GM12891 (cell line): ENCODE data around the gene ING2.

Experiments used
- DNase-seq: peaks from one replicate; pipeline ENCODE4 v3.0.0; 2011; ENCODE audit warnings: low spot score; ENCODE audit not compliant: insufficient read length
- FAIRE-seq: peaks from 2 replicates; lab custom pipeline; 2011; peaks lifted over from hg19 to GRCh38; lab: Jason Lieb, UNC
- PAX5 ChIP-seq: IDR thresholded peaks from 2 replicates; pipeline ENCODE4 v1.6.1; 2011; ENCODE audit warnings: low read length, moderate library complexity, mild to moderate bottlenecking; ENCODE audit not compliant: insufficient read depth, severe bottlenecking
- POLR2A ChIP-seq: IDR thresholded peaks from 2 replicates; pipeline ENCODE4 v1.6.1; 2011; ENCODE audit warnings: low read depth, low read length, control low read depth
- POLR2AphosphoS5 ChIP-seq: IDR thresholded peaks from 2 replicates; pipeline ENCODE4 v1.6.1; 2011; ENCODE audit warnings: low read depth, low read length, control low read depth
- POU2F2 ChIP-seq: IDR thresholded peaks from 2 replicates; pipeline ENCODE4 v1.6.1; 2011; ENCODE audit warnings: low read depth, mild to moderate bottlenecking, control low read depth, low read length, moderate library complexity
- SPI1 ChIP-seq: IDR thresholded peaks from 2 replicates; pipeline ENCODE4 v1.6.1; 2011; ENCODE audit warnings: low read depth, low read length, control low read depth
- TAF1 ChIP-seq: IDR thresholded peaks from 2 replicates; pipeline ENCODE4 v1.6.1; 2011; ENCODE audit warnings: low read depth, low read length, control low read depth

Gene ING2

GRCh38 chr4:183499389-183499788 is 5.5 kb upstream of the ING2 start:
- DNase-seq: no peak
- FAIRE-seq: no peak
- TF ChIP-seq SPI1 (no peak), POLR2AphosphoS5 (no peak), POLR2A (no peak), TAF1 (no peak), PAX5 (no peak), POU2F2 (no peak)

GRCh38 chr4:183499801-183500200 is 5.1 kb upstream of the ING2 start:
- FAIRE-seq (peak; percentile 62), DNase-seq (no peak)
- TF ChIP-seq SPI1 (no peak), POLR2A (no peak), POU2F2 (no peak), PAX5 (no peak)

- FAIRE-seq (no peak), DNase-seq (no peak)
- TF ChIP-seq PAX5 (no peak), TAF1 (no peak), POLR2A (no peak), POLR2AphosphoS5 (no peak), SPI1 (no peak)
These were observed 1.3 kb upstream of the ING2 start for GRCh38 chr4:183503497-183504063.

- FAIRE-seq (peak; percentile 99), DNase-seq (peak; percentile 75)
- peak; percentile 59; the same call in 1 of the 2 replicates for TF ChIP-seq TAF1
- TF ChIP-seq POLR2AphosphoS5: peak; percentile 72; the same call in 1 of the 2 replicates
- TF ChIP-seq POU2F2: peak; percentile 23; the same call in 1 of the 2 replicates
- peak; percentile 62 for TF ChIP-seq SPI1
- TF ChIP-seq POLR2A: peak; percentile 68
- TF ChIP-seq PAX5: peak; percentile 11
These were observed 561 bp upstream of the ING2 start for GRCh38 chr4:183504064-183504929.

GRCh38 chr4:183505611-183506388 is 942 bp downstream of the ING2 start:
- peak; percentile 66 for DNase-seq
- TF ChIP-seq POLR2A: peak; percentile 79
- peak; percentile 80; the same call in 1 of the 2 replicates for TF ChIP-seq POLR2AphosphoS5
- no peak for TF ChIP-seq POU2F2
- TF ChIP-seq SPI1: peak; percentile 84
- TF ChIP-seq TAF1: no peak; the same call in 1 of the 2 replicates
- peak; percentile 48 for TF ChIP-seq PAX5
- FAIRE-seq: peak; percentile 96

GRCh38 chr4:183506389-183506735 is 1.5 kb downstream of the ING2 start:
- FAIRE-seq (no peak), DNase-seq (no peak)
- TF ChIP-seq POLR2A (no peak), POU2F2 (no peak), TAF1 (no peak), PAX5 (no peak), POLR2AphosphoS5 (no peak), SPI1 (no peak)

- DNase-seq: no peak
- FAIRE-seq: no peak
- no peak for TF ChIP-seq POLR2A
- no peak for TF ChIP-seq POU2F2
- TF ChIP-seq TAF1: no peak
- no peak for TF ChIP-seq SPI1
- no peak for TF ChIP-seq POLR2AphosphoS5
- TF ChIP-seq PAX5: no peak
These were observed 3.3 kb downstream of the ING2 start for GRCh38 chr4:183507925-183508696.

GRCh38 chr4:183508697-183509335 is 4.0 kb downstream of the ING2 start:
- FAIRE-seq: peak; percentile 62
- DNase-seq: no peak
- no peak for TF ChIP-seq TAF1

GRCh38 chr4:183515411-183515810 is 10.6 kb downstream of the ING2 start:
- no peak for TF ChIP-seq POLR2AphosphoS5
- no peak for TF ChIP-seq POLR2A
- no peak for TF ChIP-seq POU2F2
- TF ChIP-seq SPI1: no peak
- no peak for TF ChIP-seq TAF1
- TF ChIP-seq PAX5: no peak
- FAIRE-seq (no peak), DNase-seq (no peak)
